Endodermal cell (in vitro differentiated cells): ENCODE results near the gene IFT80. TPM values are rescaled to one million over a fixed set of nuclear protein-coding genes. Genes with fewer than 3 reads are reported as not detected.
"Not testable (repeated sequence)": the region's sequence is repeated elsewhere in the genome, so short reads cannot be mapped to it uniquely, and the experiment has no call there.

Experiments
- DNase-seq: peaks from one replicate; pipeline ENCODE4 v3.0.0-alpha.2; 2017
- H3K27ac ChIP-seq: 2 replicates; pipeline ENCODE4 v1.5.1; 2013; ENCODE audit warnings: mild to moderate bottlenecking, low read depth, low read length, moderate library complexity
- H3K27me3 ChIP-seq: 2 replicates; pipeline ENCODE4 v1.6.1; 2013; ENCODE audit warnings: mild to moderate bottlenecking, low read length, moderate library complexity; ENCODE audit not compliant: insufficient read depth, control insufficient read depth, poor library complexity, severe bottlenecking
- H3K36me3 ChIP-seq: 2 replicates; pipeline ENCODE4 v1.7.0; 2013; ENCODE audit warnings: mild to moderate bottlenecking, low read length, moderate library complexity; ENCODE audit not compliant: control insufficient read depth, insufficient read depth
- H3K4me1 ChIP-seq: one replicate; pipeline ENCODE4 v1.7.0; 2013; ENCODE audit warnings: low read length; ENCODE audit not compliant: control insufficient read depth, insufficient read depth
- H3K4me3 ChIP-seq: 2 replicates; pipeline ENCODE4 v1.5.1; 2013; ENCODE audit warnings: mild to moderate bottlenecking, low read length, moderate library complexity
- H3K9ac ChIP-seq: 2 replicates; pipeline ENCODE4 v1.6.1; 2013; ENCODE audit warnings: mild to moderate bottlenecking, low read length, moderate library complexity; ENCODE audit not compliant: poor library complexity, severe bottlenecking; ENCODE audit errors: extremely low read depth
- H3K9me3 ChIP-seq: 2 replicates; pipeline ENCODE4 v1.6.1; 2013; ENCODE audit warnings: mild to moderate bottlenecking, low read length, moderate library complexity; ENCODE audit not compliant: control insufficient read depth
- H3K27ac Mint-ChIP-seq: 2 replicates; pipeline ENCODE4 v1.8.0; 2020; ENCODE audit warnings: mixed read lengths
- H3K27me3 Mint-ChIP-seq: 2 replicates; pipeline ENCODE4 v1.8.0; 2021; ENCODE audit warnings: mild to moderate bottlenecking, mixed read lengths; ENCODE audit not compliant: insufficient read depth
- H3K36me3 Mint-ChIP-seq: 2 replicates; pipeline ENCODE4 v1.8.0; 2020; ENCODE audit warnings: low read depth, mixed read lengths
- H3K4me1 Mint-ChIP-seq: 2 replicates; pipeline ENCODE4 v1.8.0; 2020; ENCODE audit warnings: mixed read lengths
- H3K4me3 Mint-ChIP-seq: 2 replicates; pipeline ENCODE4 v1.8.0; 2020; ENCODE audit warnings: mild to moderate bottlenecking, moderate library complexity, mixed read lengths
- H3K9me3 Mint-ChIP-seq: 2 replicates; pipeline ENCODE4 v1.8.0; 2020; ENCODE audit warnings: mild to moderate bottlenecking, mixed read lengths
- WGBS, 2 experiments: methylation state at CpG; one replicate each; pipeline versions ENCODE4 v1.1.5 to v1.1.7; 2013; ENCODE audit warnings: missing lambda C conversion rate in 2 of 2, mixed read lengths in 1 of 2; ENCODE audit not compliant: insufficient coverage in 1 of 2, insufficient read length in 1 of 2; 5-methylcytosine and 5-hydroxymethylcytosine counted together
- total RNA-seq, 2 donors: library from RNA; stranded (reverse); fragmentation: NEBNext Ultra II Directional in 1 of 2; extraction: Animal tissue kit (Norgen Biotek cat#: 25700) in 1 of 2; gene quantifications; 2 replicates in 1 of 2; 3 replicates in 1 of 2; pipeline ENCODE4 v1.2.1, GENCODE V29; 2021
- TF ChIP-seq, protein P1 (sequence below): fragments of 200-600 bp; sonication (generic); conservative IDR thresholded peaks from 2 replicates; pipeline ENCODE4 v1.5.0; 2021; ENCODE audit warnings: antibody characterized with exemption, mild to moderate bottlenecking

The IFT80 gene
- total RNA-seq, 2 donors from 2014 or later, result 35.0 to 40.6 TPM

GRCh38 chr3:160245261-160245800, 153.7 kb downstream of the IFT80 start:
- Histone ChIP-seq H3K9me3 (no peaks in the 10 kb centered on the region), H3K36me3 (no peaks in the 10 kb centered on the region), H3K4me1 (no peaks in the 10 kb centered on the region), H3K27me3 (no peaks in the 10 kb centered on the region), H3K4me3 (no peak overlapping the region), H3K9ac (no peak overlapping the region), H3K27ac (no peak overlapping the region)
- WGBS, 2 experiments, result 91 to 93% methylated on average over 6 to 9 of the region's 9 CpGs
- no peaks in the 10 kb centered on the region for H3K36me3 Mint-ChIP-seq
- H3K9me3 Mint-ChIP-seq, result peaks cover 5% of the 10 kb centered on the region
- no peak for DNase-seq
- no peak overlapping the region for H3K27ac Mint-ChIP-seq
- no peak overlapping the region for H3K4me3 Mint-ChIP-seq
- TF ChIP-seq, protein P1, sequence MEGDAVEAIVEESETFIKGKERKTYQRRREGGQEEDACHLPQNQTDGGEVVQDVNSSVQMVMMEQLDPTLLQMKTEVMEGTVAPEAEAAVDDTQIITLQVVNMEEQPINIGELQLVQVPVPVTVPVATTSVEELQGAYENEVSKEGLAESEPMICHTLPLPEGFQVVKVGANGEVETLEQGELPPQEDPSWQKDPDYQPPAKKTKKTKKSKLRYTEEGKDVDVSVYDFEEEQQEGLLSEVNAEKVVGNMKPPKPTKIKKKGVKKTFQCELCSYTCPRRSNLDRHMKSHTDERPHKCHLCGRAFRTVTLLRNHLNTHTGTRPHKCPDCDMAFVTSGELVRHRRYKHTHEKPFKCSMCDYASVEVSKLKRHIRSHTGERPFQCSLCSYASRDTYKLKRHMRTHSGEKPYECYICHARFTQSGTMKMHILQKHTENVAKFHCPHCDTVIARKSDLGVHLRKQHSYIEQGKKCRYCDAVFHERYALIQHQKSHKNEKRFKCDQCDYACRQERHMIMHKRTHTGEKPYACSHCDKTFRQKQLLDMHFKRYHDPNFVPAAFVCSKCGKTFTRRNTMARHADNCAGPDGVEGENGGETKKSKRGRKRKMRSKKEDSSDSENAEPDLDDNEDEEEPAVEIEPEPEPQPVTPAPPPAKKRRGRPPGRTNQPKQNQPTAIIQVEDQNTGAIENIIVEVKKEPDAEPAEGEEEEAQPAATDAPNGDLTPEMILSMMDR, result no peak
- no peaks in the 10 kb centered on the region for H3K4me1 Mint-ChIP-seq
- peaks cover 6% of the 10 kb centered on the region for H3K27me3 Mint-ChIP-seq

GRCh38 chr3:160240719-160241118, 158.3 kb downstream of the IFT80 start:
- H3K36me3 Mint-ChIP-seq, H3K27me3 Mint-ChIP-seq, DNase-seq, H3K4me1 ChIP-seq, H3K4me3 ChIP-seq, H3K27ac Mint-ChIP-seq, H3K9me3 Mint-ChIP-seq, H3K36me3 ChIP-seq, H3K4me1 Mint-ChIP-seq, H3K27ac ChIP-seq, H3K9ac ChIP-seq, H3K9me3 ChIP-seq, H3K27me3 ChIP-seq, H3K4me3 Mint-ChIP-seq: not testable (repeated sequence)
- 88 to 95% methylated on average over 4 to 6 of the region's 6 CpGs for WGBS, 2 experiments

DNA sequence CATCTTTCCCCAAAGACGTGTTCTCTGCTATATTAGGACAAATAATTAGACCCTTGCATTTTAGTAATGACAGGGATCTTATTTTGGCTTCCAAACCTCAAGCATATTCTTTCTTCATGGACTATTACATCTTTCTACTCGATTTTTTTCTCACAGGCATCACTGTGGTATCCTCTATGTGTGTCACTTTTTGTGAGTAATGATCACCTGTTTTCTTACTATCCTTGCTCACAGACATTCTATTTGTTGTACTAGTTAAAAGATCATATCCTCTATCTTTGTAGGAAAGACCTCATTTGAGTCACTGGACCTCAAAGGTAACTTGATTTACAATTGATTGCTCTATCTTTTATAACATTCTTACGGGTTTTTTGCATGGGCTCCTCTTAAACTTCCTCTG, 167.0 kb downstream of the IFT80 start:
- no peak overlapping the region for H3K4me3 ChIP-seq
- no peak for DNase-seq
- H3K9me3 Mint-ChIP-seq, result no peaks in the 10 kb centered on the region
- H3K27ac Mint-ChIP-seq, result no peak overlapping the region
- H3K27me3 ChIP-seq, result peaks cover 28% of the 10 kb centered on the region
- no peak overlapping the region for H3K27ac ChIP-seq
- peaks cover 31% of the 10 kb centered on the region for H3K27me3 Mint-ChIP-seq
- H3K36me3 Mint-ChIP-seq, result no peaks in the 10 kb centered on the region
- H3K36me3 ChIP-seq, result no peaks in the 10 kb centered on the region
- WGBS, 2 experiments, result 85 to 100% methylated on average over 1 to 3 of the region's 3 CpGs
- H3K4me1 ChIP-seq, result no peaks in the 10 kb centered on the region
- no peak overlapping the region for H3K4me3 Mint-ChIP-seq
- no peak overlapping the region for H3K9ac ChIP-seq
- TF ChIP-seq, protein P1, result no peak
- no peaks in the 10 kb centered on the region for H3K9me3 ChIP-seq
- H3K4me1 Mint-ChIP-seq, result no peaks in the 10 kb centered on the region

GRCh38 chr3:160227419-160227818, 171.6 kb downstream of the IFT80 start:
- Histone ChIP-seq H3K9ac (no peak overlapping the region), H3K36me3 (no peaks in the 10 kb centered on the region), H3K4me1 (no peaks in the 10 kb centered on the region), H3K27me3 (peaks cover 64% of the 10 kb centered on the region), H3K4me3 (no peak overlapping the region), H3K27ac (no peak overlapping the region), H3K9me3 (no peaks in the 10 kb centered on the region)
- Mint-ChIP-seq H3K36me3 (no peaks in the 10 kb centered on the region), H3K4me3 (no peak overlapping the region), H3K4me1 (peaks cover 9% of the 10 kb centered on the region), H3K9me3 (no peaks in the 10 kb centered on the region), H3K27ac (no peak overlapping the region), H3K27me3 (peaks cover 69% of the 10 kb centered on the region)
- TF ChIP-seq, protein P1, result no peak
- no peak for DNase-seq
- 89 to 100% methylated on average over 2 of the region's 3 CpGs for WGBS, 2 experiments
